Measurements from ENCODE around the gene RNF4.

RNF4 gene

DNA sequence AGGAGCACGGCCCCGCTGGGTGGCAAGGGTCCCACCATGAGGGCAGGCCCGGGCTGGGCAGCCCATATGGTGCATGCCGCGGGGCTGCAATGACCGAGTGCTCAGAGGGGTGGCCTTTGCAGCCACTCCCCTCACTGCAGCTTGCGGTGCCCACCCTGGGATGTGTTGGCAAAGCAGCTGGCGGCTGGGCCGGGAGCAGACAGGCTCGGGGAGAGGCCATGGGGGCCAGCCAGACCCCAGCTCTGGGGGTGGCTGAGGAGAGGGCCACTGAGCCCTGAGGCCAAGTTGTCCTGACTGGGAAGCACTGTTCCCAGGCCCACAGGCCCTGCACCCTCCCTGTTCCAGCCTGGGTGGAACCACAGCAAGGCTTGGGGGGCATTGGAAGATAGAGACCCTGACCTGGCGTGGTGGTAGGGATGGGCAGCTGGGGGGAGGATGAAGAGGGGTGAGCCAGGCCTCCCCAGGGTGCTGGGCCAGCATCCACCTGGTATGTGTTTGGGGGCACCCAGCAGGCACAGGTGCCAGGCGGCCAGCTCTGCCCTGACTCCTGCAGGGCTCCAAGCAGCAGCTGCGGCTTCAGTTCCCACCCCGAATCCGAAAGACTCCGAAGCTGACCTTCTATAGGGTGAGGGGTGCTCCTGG, 18.4 kb upstream of the RNF4 start:
- no peak overlapping the region for H2AK5ac ChIP-seq (ENCODE audit: low read length)
- H3K23ac ChIP-seq (ENCODE audit: low read length), result no peak overlapping the region
- no peak for DNase-seq
- no peak overlapping the region for H2BK15ac ChIP-seq (replicated peaks; ENCODE audit: low read depth)
- H2BK120ac ChIP-seq (ENCODE audit: low read depth, low read length), result no peak overlapping the region
- H3K79me2 ChIP-seq (ENCODE audit: control insufficient read depth, insufficient read depth, low read length), result no peaks in the 10 kb centered on the region
- no peak overlapping the region for H3K27ac ChIP-seq (ENCODE audit: low read depth, low read length)
- no peaks in the 10 kb centered on the region for H3K27me3 ChIP-seq (ENCODE audit: insufficient read depth, low read length, poor library complexity)
- H2BK5ac ChIP-seq (ENCODE audit: low read length), result no peak overlapping the region
- no peak overlapping the region for H3K4me2 ChIP-seq (ENCODE audit: low read length)
- H3K79me1 ChIP-seq (ENCODE audit: low read length), result no peaks in the 10 kb centered on the region
- no peak overlapping the region for H3K4ac ChIP-seq (ENCODE audit: low read depth, low read length)
- WGBS (ENCODE audit: extremely low coverage, insufficient coverage, low lambda C conversion rate), result no CpG with 5 or more reads among the region's 16 CpGs
- H3K36me3 ChIP-seq (ENCODE audit: control insufficient read depth, insufficient read depth, low read length), result no peaks in the 10 kb centered on the region
- H4K5ac ChIP-seq (ENCODE audit: low read length), result no peak overlapping the region
- no peak overlapping the region for H3K9ac ChIP-seq (ENCODE audit: low read length)
- no peak overlapping the region for H3K18ac ChIP-seq (ENCODE audit: low read length)
- H4K8ac ChIP-seq (ENCODE audit: low read depth, low read length), result no peak overlapping the region
- H3K4me3 ChIP-seq (ENCODE audit: low read length), result no peak overlapping the region
- H3K4me1 ChIP-seq (ENCODE audit: control insufficient read depth, low read depth, low read length), result no peaks in the 10 kb centered on the region
- peak overlapping the region; percentile 25 for H3K56ac ChIP-seq (ENCODE audit: low read length)

DNA sequence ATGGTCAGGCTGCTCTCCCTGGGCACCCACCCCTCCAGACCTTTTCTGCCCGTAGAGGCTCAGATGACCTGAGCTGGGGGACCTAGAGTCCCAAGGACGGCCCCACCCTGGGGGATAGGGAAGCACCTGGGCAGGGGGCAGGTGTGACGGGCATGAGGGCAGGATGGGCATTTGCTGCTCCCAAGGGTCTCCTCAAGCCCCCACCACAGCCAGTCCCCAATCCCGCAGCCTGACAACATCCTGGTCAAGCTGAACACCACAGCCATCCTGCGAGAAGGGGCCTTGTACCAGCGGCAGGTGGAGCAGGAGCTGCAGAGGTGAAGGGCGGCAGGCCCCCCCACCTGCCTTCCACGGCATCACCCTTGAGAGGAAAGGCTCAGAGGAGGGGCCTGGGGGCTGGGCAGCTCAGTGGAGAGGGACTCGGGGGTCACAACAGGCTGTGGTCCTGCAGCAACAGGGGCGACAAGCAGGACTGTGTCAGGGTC, 17.8 kb upstream of the RNF4 start:
- H3K4me2 ChIP-seq (ENCODE audit: low read length), result no peak overlapping the region
- H2BK5ac ChIP-seq (ENCODE audit: low read length), result no peak overlapping the region
- H3K56ac ChIP-seq (ENCODE audit: low read length), result no peak overlapping the region
- H2AK5ac ChIP-seq (ENCODE audit: low read length), result no peak overlapping the region
- H4K5ac ChIP-seq (ENCODE audit: low read length), result no peak overlapping the region
- H3K4me3 ChIP-seq (ENCODE audit: low read length), result no peak overlapping the region
- no peaks in the 10 kb centered on the region for H3K79me1 ChIP-seq (ENCODE audit: low read length)
- H3K4ac ChIP-seq (ENCODE audit: low read depth, low read length), result no peak overlapping the region
- no peaks in the 10 kb centered on the region for H3K27me3 ChIP-seq (ENCODE audit: insufficient read depth, low read length, poor library complexity)
- WGBS (ENCODE audit: extremely low coverage, insufficient coverage, low lambda C conversion rate), result no CpG with 5 or more reads among the region's 10 CpGs
- H2BK15ac ChIP-seq (replicated peaks; ENCODE audit: low read depth), result no peak overlapping the region
- H3K18ac ChIP-seq (ENCODE audit: low read length), result no peak overlapping the region
- no peaks in the 10 kb centered on the region for H3K79me2 ChIP-seq (ENCODE audit: control insufficient read depth, insufficient read depth, low read length)
- no peak overlapping the region for H2BK120ac ChIP-seq (ENCODE audit: low read depth, low read length)
- H3K9ac ChIP-seq (ENCODE audit: low read length), result no peak overlapping the region
- no peak overlapping the region for H3K27ac ChIP-seq (ENCODE audit: low read depth, low read length)
- no peak overlapping the region for H4K8ac ChIP-seq (ENCODE audit: low read depth, low read length)
- no peak overlapping the region for H3K23ac ChIP-seq (ENCODE audit: low read length)
- no peaks in the 10 kb centered on the region for H3K4me1 ChIP-seq (ENCODE audit: control insufficient read depth, low read depth, low read length)
- DNase-seq, result no peak
- no peaks in the 10 kb centered on the region for H3K36me3 ChIP-seq (ENCODE audit: control insufficient read depth, insufficient read depth, low read length)

DNA sequence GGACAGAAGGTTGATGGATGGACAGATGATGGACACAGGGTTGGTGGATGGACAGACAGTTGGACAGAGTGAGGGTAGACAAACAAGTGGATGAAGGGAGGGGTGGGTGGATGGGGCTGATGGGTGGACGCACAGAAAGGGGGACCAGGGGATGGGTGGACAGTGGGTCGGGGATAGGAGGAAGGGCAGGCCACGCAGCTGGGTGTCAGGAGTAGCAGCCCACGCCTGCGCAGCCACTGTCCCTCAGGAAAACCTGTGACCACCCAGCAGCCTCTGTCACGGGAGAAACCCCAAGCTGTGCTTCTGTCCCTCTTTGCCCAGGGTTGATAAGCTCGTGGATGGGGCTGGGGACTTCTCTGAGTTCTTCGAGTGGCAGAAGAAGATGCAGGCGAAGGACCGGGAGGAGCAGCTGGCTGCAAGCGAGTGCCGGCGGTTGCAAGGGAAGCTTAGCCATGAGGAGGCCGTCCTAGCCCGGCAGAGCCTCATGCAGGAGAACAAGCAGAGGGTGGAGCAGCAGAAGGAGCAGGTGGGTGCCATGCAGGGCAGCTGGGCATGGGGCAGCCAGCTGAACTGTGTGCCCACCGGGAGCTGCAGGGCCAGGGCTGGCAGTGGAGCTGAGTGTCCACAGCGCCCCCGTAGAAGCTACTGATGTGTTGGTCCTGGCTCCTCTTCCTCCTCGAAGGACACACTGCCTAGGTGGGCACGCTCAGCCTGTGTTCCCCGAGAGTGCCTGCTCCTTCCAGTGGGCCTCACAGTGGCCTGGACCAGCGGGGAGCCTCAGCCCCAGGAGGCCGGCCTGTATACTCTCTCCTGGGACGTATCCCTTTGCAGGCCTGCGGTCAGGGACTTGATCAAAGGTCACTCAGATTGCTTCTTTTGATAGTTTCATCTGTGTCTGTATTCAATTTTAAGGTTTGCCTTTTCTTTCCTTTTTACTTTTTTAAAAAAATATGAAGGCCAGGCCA, 16.8 kb upstream of the RNF4 start:
- H3K23ac ChIP-seq (ENCODE audit: low read length), result no peak overlapping the region
- no peaks in the 10 kb centered on the region for H3K4me1 ChIP-seq (ENCODE audit: control insufficient read depth, low read depth, low read length)
- H3K4ac ChIP-seq (ENCODE audit: low read depth, low read length), result no peak overlapping the region
- no peak overlapping the region for H4K8ac ChIP-seq (ENCODE audit: low read depth, low read length)
- H4K5ac ChIP-seq (ENCODE audit: low read length), result no peak overlapping the region
- no peak overlapping the region for H3K27ac ChIP-seq (ENCODE audit: low read depth, low read length)
- H3K4me2 ChIP-seq (ENCODE audit: low read length), result no peak overlapping the region
- no CpG with 5 or more reads among the region's 25 CpGs for WGBS (ENCODE audit: extremely low coverage, insufficient coverage, low lambda C conversion rate)
- no peak overlapping the region for H2BK5ac ChIP-seq (ENCODE audit: low read length)
- H3K9ac ChIP-seq (ENCODE audit: low read length), result no peak overlapping the region
- H3K79me2 ChIP-seq (ENCODE audit: control insufficient read depth, insufficient read depth, low read length), result no peaks in the 10 kb centered on the region
- DNase-seq, result no peak
- H2AK5ac ChIP-seq (ENCODE audit: low read length), result no peak overlapping the region
- no peak overlapping the region for H2BK15ac ChIP-seq (replicated peaks; ENCODE audit: low read depth)
- no peak overlapping the region for H3K4me3 ChIP-seq (ENCODE audit: low read length)
- H2BK120ac ChIP-seq (ENCODE audit: low read depth, low read length), result no peak overlapping the region
- no peak overlapping the region for H3K18ac ChIP-seq (ENCODE audit: low read length)
- H3K56ac ChIP-seq (ENCODE audit: low read length), result no peak overlapping the region
- H3K79me1 ChIP-seq (ENCODE audit: low read length), result no peaks in the 10 kb centered on the region
- H3K27me3 ChIP-seq (ENCODE audit: insufficient read depth, low read length, poor library complexity), result no peaks in the 10 kb centered on the region
- no peaks in the 10 kb centered on the region for H3K36me3 ChIP-seq (ENCODE audit: control insufficient read depth, insufficient read depth, low read length)

DNA sequence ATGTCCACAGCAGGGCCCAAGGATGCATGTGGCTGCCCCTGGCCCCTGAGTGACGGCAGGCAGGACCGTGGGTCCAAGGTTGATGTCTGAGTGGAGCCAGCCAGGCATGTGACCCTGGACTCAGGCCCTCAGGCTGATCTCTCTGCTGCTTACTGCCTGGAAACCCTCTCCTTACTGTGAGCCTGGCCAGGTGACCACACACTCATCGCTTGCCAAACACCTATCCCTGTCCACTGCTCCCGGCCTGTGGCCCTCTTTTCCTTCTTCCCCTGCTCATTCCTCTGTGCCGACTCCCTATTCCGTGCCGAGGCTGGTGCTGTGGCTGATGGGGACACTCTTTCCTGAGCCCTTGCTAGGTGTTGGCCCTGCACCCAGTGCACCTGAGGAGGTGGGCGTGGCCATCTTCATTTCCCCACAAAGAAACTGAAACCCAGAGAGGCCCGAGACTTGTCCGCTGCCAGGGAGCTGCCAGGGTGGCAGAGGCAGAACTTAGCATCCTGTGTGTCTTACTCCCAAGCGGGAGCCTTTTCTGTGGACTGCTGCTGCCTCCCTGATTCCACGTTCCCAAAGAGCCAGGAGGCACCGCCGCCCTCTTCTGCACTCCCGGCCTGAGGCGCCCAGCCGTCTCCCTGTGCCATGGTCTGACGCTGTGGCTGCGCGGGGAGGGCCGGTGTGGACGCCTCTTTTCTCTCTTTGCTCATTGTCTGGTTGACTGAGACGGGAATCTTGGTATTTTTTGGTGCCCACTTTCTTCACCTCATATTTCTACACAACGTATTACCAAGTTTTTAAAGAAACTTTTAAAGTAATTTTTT, 11.2 kb upstream of the RNF4 start:
- H3K27ac ChIP-seq (ENCODE audit: low read depth, low read length), result no peak overlapping the region
- 100% methylated on average over 1 of the region's 24 CpGs for WGBS (ENCODE audit: extremely low coverage, insufficient coverage, low lambda C conversion rate)
- H3K27me3 ChIP-seq (ENCODE audit: insufficient read depth, low read length, poor library complexity), result no peaks in the 10 kb centered on the region

DNA sequence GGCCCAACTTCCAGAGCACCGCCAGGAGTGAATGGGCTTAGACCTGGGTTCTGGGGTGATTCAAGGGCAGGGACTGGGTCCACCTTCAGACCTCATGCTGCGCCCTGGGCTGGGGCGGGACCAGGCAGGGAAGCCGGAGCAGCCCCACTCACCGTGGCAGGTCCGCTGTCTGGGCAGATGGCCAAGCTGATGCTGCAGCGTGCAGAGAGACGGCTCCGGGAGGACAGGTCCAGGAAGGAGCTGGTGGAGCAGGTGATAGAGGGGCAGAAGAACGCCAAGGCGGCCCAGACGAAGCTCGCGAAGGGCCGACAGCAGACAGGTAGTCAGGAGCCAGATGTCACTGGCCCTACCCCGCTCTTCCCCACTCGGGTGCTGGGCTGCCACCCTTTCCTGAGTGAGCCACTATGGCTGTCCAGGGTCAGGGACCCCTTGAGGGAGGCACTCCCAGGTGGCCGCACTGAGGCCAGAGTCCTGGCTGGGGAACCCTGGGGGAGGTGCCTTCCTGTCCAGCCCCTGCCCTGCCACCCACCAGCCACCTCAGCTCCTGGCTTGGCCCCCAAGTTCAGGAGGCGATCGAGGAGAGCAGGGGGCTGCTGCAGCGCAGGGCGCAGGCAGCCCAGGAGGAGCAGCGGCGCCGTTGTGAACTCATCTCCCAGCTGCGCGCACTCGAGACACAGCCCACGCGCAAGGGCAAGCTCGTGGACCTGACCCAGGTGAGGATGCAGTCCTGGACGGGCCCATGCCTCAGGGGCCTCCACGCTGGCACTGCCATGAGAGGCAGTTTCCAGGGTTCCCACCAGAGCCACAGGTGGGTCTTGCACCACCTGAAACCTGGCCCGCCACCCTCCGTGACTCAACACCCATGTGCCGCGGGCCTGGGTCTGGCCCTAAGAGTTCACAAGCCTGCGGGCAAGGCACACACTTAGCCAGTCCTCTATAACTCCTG, 10.1 kb upstream of the RNF4 start:
- Histone ChIP-seq H3K36me3 (ENCODE audit: control insufficient read depth, insufficient read depth, low read length) (no peaks in the 10 kb centered on the region), H3K4me2 (ENCODE audit: low read length) (no peak overlapping the region), H3K9ac (ENCODE audit: low read length) (no peak overlapping the region), H2BK15ac (replicated peaks; ENCODE audit: low read depth) (no peak overlapping the region), H2AK5ac (ENCODE audit: low read length) (no peak overlapping the region), H3K79me2 (ENCODE audit: control insufficient read depth, insufficient read depth, low read length) (no peaks in the 10 kb centered on the region), H3K79me1 (ENCODE audit: low read length) (no peaks in the 10 kb centered on the region), H3K18ac (ENCODE audit: low read length) (no peak overlapping the region), H4K5ac (ENCODE audit: low read length) (no peak overlapping the region), H4K8ac (ENCODE audit: low read depth, low read length) (no peak overlapping the region), H2BK120ac (ENCODE audit: low read depth, low read length) (no peak overlapping the region), H3K4me3 (ENCODE audit: low read length) (no peak overlapping the region), H3K56ac (ENCODE audit: low read length) (no peak overlapping the region), H3K27me3 (ENCODE audit: insufficient read depth, low read length, poor library complexity) (no peaks in the 10 kb centered on the region), H3K4me1 (ENCODE audit: control insufficient read depth, low read depth, low read length) (peaks cover 4% of the 10 kb centered on the region), H3K23ac (ENCODE audit: low read length) (no peak overlapping the region), H2BK5ac (ENCODE audit: low read length) (no peak overlapping the region), H3K27ac (ENCODE audit: low read depth, low read length) (no peak overlapping the region), H3K4ac (ENCODE audit: low read depth, low read length) (no peak overlapping the region)
- no CpG with 5 or more reads among the region's 38 CpGs for WGBS (ENCODE audit: extremely low coverage, insufficient coverage, low lambda C conversion rate)
- DNase-seq, result no peak

More for the DNA sequence above, 11.2 kb upstream of the RNF4 start:
- no peak overlapping the region for H4K5ac ChIP-seq (ENCODE audit: low read length)
- no peaks in the 10 kb centered on the region for H3K79me1 ChIP-seq (ENCODE audit: low read length)
- DNase-seq, result no peak
- no peak overlapping the region for H3K18ac ChIP-seq (ENCODE audit: low read length)
- H3K4me2 ChIP-seq (ENCODE audit: low read length), result no peak overlapping the region
- no peak overlapping the region for H3K9ac ChIP-seq (ENCODE audit: low read length)
- H3K79me2 ChIP-seq (ENCODE audit: control insufficient read depth, insufficient read depth, low read length), result no peaks in the 10 kb centered on the region
- H3K23ac ChIP-seq (ENCODE audit: low read length), result no peak overlapping the region
- H3K4me1 ChIP-seq (ENCODE audit: control insufficient read depth, low read depth, low read length), result peaks cover 2% of the 10 kb centered on the region
- no peak overlapping the region for H2BK5ac ChIP-seq (ENCODE audit: low read length)
- no peak overlapping the region for H3K56ac ChIP-seq (ENCODE audit: low read length)
- no peaks in the 10 kb centered on the region for H3K36me3 ChIP-seq (ENCODE audit: control insufficient read depth, insufficient read depth, low read length)
- no peak overlapping the region for H2AK5ac ChIP-seq (ENCODE audit: low read length)
- no peak overlapping the region for H3K4ac ChIP-seq (ENCODE audit: low read depth, low read length)
- no peak overlapping the region for H2BK15ac ChIP-seq (replicated peaks; ENCODE audit: low read depth)
- no peak overlapping the region for H2BK120ac ChIP-seq (ENCODE audit: low read depth, low read length)
- no peak overlapping the region for H3K4me3 ChIP-seq (ENCODE audit: low read length)
- no peak overlapping the region for H4K8ac ChIP-seq (ENCODE audit: low read depth, low read length)
